ENCODE data around the gene TIGAR. TPM values are rescaled to one million over a fixed set of nuclear protein-coding genes. Genes with fewer than 3 reads are reported as not detected.

The TIGAR gene, protein sequence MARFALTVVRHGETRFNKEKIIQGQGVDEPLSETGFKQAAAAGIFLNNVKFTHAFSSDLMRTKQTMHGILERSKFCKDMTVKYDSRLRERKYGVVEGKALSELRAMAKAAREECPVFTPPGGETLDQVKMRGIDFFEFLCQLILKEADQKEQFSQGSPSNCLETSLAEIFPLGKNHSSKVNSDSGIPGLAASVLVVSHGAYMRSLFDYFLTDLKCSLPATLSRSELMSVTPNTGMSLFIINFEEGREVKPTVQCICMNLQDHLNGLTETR
- 16.5 TPM for total RNA-seq
- long read RNA-seq, transcript TIGAR-201 (6 exons, 2,782 nt) = major isoform, 5 of 5 reads
- long read RNA-seq, partial matches to known transcripts = 0 of 5 reads
- long read RNA-seq, other reads (novel, unspliced or antisense) = 0 of 5 reads

DNA sequence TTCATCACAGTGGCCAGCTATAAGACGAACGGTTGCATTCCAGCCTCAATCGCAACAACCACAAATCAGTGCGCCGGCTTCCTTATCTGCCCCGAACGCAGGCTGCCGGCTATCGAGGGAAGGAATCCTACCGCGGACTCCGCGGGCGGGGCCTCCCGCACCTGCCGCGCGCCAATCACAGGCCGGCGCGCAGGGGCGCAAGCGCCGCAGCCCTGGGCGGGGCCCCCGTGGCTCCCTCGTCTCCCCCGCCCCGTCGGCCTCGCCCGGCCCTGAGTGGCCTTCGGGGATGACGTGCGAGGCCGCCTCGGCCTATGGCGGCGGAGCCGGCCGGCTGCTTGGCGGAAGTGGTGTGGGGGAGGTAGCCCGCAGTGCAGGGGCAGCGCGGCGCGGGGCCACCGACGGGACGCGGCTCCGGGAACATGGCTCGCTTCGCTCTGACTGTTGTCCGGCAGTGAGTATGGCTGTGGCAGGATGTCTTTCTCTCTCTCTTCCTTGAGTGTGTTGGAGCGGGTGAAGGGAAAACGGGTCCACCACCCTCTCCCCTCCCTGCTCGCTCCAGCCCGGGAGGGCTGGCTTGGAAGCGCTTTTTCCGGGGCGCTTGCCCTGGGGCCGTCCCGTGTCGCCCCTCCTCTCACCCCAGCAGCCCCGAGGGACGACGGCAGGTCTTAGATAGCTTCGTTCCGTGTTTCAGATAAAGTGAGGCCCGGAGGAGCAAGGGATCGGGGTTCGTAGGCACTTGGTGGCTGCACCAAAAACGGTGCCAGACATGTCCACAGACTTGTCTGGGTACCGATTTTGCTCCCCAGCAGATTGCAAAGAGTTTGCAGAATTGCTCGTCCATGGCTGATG is at the start of gene TIGAR:
Gene TIGAR, plus strand, starts transcription at position 361 of the 849 bp plus-strand sequence. Its CDS starts 59 bp downstream, at position 420.
- DNase-seq (ENCODE audit: missing footprints) (peak; percentile 98), ATAC-seq (peak; percentile 100)
- intact Hi-C loops (cut with DNase I) = loop anchor here (10.0 kb wide), 1 partner anchor 204 kb away; no protein-coding TSS in a partner anchor

DNA sequence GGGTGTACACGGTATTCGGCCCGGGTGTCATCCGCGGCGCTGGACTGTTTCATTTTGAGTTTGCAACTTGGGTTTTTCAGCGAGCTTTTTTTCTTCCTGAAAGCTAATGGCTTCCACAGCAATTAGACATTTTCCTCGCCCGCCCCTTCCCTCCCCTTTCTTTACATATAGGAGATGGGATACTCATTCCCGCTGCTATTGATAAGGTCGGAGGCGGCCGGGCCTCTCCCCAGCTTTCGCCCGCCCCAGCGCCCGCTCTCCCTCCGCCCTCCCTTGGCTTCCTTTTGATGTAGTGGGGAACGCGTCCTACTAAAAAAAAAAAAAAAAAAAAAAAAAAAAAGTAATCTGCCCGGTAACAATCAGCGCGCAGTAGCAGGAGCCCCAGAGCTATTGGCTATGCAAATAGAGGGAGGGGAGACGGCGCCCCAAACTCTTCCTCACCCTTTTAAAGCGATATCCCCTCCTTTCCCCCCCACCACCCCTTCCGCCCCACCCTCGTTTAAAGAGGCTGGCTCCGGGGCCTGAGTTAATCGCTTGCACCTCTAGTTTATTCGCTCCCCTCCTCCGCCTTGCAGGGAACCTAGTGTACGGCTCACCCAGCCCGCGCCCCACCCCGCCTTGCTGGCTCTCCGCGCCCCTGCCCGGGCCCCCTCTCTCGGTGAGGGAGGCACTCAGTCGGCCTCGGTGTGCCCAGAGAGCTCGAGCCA is 49.1 kb upstream of the TIGAR start:
- ATAC-seq (peak; percentile 57), DNase-seq (ENCODE audit: missing footprints) (peak; percentile 89)
- intact Hi-C loops (cut with DNase I) = loop anchor here (2.0 to 5.0 kb wide), 2 partner anchors 165 to 240 kb away; no protein-coding TSS in a partner anchor

DNA sequence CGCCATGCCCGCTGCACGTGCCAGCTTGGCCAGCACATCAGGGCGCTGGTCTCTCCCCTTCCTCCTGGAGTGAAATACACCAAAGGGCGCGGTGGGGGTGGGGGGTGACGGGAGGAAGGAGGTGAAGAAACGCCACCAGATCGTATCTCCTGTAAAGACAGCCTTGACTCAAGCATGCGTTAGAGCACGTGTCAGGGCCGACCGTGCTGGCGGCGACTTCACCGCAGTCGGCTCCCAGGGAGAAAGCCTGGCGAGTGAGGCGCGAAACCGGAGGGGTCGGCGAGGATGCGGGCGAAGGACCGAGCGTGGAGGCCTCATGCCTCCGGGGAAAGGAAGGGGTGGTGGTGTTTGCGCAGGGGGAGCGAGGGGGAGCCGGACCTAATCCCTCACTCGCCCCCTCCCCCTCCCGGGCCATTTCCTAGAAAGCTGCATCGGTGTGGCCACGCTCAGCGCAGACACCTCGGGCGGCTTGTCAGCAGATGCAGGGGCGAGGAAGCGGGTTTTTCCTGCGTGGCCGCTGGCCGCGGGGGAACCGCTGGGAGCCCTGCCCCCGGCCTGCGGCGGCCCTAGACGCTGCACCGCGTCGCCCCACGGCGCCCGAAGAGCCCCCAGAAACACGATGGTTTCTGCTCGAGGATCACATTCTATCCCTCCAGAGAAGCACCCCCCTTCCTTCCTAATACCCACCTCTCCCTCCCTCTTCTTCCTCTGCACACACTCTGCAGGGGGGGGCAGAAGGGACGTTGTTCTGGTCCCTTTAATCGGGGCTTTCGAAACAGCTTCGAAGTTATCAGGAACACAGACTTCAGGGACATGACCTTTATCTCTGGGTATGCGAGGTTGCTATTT is 48.4 kb upstream of the TIGAR start:
- DNase-seq (ENCODE audit: missing footprints) (peak; percentile 77), ATAC-seq (peak; percentile 5)
- intact Hi-C loops (cut with DNase I) = loop anchor here (2.0 to 5.0 kb wide), 2 partner anchors 166 to 240 kb away; no protein-coding TSS in a partner anchor

DNA sequence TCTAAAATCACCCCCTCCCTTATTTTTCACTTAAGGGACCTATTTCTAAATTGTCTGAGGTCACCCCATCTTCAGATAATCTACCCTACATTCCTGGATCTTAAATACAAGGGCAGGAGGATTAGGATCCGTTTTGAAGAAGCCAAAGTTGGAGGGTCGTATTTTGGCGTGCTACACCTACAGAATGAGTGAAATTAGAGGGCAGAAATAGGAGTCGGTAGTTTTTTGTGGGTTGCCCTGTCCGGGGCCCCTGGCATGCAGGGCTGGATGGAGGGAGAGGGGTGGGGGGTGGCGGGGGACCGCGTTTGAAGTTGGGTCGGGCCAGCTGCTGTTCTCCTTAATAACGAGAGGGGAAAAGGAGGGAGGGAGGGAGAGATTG is 47.8 kb upstream of the TIGAR start:
- intact Hi-C loops (cut with DNase I) = loop anchor here (2.0 to 5.0 kb wide), 2 partner anchors 166 to 241 kb away; no protein-coding TSS in a partner anchor
- DNase-seq (ENCODE audit: missing footprints) (no peak), ATAC-seq (no peak)

DNA sequence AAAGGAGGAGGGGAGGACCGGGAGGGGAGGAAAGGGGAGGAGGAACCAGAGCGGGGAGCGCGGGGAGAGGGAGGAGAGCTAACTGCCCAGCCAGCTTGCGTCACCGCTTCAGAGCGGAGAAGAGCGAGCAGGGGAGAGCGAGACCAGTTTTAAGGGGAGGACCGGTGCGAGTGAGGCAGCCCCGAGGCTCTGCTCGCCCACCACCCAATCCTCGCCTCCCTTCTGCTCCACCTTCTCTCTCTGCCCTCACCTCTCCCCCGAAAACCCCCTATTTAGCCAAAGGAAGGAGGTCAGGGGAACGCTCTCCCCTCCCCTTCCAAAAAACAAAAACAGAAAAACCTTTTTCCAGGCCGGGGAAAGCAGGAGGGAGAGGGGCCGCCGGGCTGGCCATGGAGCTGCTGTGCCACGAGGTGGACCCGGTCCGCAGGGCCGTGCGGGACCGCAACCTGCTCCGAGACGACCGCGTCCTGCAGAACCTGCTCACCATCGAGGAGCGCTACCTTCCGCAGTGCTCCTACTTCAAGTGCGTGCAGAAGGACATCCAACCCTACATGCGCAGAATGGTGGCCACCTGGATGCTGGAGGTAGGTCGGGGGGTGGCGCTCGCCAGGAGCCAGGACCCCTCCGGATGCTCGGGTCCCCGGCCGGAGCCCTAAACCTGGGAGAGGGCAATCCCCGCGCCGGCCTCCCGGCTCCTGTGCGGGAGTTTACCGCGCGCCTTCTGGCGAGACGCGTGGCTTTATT is 47.2 kb upstream of the TIGAR start, which contains the start of gene CCND2:
Gene CCND2, plus strand, starts transcription at position 111 of the 744 bp plus-strand sequence. Its CDS starts 279 bp downstream, at position 390.
- peak; percentile 79 for ATAC-seq

DNA sequence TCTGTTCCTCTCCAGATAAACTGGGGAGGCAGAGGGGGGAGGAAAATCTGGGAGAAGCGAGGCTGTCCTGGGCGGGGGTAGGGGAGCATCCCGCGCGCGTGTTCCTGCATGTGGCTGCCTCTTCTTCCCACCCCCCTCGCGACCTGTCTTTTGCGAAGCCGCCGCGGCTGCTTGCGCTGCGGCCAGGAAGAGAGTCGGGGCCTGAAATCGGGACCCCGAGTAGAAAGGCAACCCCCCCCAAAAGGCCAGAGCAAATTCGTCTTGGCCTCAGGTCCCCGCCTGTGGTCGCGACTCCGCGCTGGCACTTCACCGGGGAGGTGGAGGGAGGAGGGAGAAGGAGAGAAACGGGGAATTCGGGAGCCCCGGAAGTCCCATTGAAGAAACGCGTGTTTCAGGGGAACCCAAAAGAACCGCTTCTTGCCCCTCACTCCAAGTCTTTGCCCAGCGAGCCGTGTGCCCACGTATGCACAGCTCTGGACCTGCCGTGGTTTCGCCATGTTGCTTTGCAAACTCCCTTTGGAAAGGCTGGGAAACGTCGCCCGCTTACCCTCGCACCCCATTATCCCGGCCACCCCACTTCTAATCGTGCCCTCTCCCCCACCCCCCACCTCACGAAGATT is 46.5 kb upstream of the TIGAR start:
- intact Hi-C loops (cut with DNase I) = loop anchor here (5.0 kb wide), 1 partner anchor 242 kb away; no protein-coding TSS in a partner anchor
- DNase-seq (ENCODE audit: missing footprints) (peak; percentile 64), ATAC-seq (no peak)

More for the DNA sequence above, 47.2 kb upstream of the TIGAR start, which contains the start of gene CCND2:
- peak; percentile 94 for DNase-seq (ENCODE audit: missing footprints)
- intact Hi-C loops (cut with DNase I) = loop anchor here (2.0 to 5.0 kb wide), 2 partner anchors 167 to 242 kb away; no protein-coding TSS in a partner anchor

DNA sequence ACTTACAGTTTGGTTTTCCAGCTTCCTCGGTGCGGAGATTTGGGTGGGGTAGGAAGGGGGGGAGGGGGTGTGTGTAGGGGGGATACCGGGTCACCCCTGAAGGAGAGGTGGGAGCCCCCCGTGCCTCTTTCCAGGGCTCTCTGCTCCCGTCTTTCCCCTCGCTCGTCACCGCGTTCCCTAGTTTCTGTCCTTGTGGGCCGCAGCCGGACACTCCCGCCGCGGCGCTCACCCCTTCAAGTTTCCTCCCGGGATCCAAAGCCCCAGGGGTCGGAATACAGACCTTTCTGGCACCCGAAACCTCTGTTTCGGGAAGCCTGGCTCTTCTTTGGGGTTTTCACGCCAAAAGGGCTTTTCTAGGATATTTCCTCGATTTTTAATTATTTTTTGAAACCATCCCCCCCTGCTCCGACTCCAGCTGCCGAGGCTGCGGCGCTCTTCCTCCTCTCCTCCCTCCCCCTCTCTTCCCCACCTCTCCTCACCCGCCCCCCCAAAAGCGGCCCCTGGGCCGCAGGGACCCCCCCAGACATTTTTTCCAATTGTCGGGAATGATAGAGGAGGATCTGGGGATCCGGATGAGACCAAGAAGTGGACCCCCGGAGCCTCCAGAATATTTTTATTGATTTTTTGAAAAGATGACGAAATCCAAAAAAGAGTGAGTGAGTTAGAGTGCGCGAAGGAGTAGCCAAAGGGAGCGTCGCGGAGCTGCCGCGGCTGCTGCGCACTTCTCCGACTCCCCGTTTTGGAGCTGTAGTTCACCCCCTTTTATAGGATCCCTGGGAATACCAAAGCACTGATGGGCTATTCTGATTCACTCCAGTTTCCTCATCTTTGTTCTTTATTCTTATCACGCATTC is 45.8 kb upstream of the TIGAR start:
- ATAC-seq (no peak), DNase-seq (ENCODE audit: missing footprints) (peak; percentile 58)
- intact Hi-C loops (cut with DNase I) = no loop called here

DNA sequence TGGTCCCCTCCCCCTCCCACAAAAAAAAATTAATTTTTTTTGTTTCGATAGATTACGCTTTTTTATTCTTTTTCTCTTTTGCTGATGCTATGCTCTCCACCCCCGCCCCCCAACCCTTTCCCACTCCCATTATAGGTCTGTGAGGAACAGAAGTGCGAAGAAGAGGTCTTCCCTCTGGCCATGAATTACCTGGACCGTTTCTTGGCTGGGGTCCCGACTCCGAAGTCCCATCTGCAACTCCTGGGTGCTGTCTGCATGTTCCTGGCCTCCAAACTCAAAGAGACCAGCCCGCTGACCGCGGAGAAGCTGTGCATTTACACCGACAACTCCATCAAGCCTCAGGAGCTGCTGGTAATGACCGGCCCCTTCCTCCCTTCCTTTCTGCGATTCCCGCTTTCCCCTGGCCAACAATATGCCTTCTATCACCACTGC is 45.1 kb upstream of the TIGAR start:
- ATAC-seq (no peak), DNase-seq (ENCODE audit: missing footprints) (peak; percentile 63)

DNA sequence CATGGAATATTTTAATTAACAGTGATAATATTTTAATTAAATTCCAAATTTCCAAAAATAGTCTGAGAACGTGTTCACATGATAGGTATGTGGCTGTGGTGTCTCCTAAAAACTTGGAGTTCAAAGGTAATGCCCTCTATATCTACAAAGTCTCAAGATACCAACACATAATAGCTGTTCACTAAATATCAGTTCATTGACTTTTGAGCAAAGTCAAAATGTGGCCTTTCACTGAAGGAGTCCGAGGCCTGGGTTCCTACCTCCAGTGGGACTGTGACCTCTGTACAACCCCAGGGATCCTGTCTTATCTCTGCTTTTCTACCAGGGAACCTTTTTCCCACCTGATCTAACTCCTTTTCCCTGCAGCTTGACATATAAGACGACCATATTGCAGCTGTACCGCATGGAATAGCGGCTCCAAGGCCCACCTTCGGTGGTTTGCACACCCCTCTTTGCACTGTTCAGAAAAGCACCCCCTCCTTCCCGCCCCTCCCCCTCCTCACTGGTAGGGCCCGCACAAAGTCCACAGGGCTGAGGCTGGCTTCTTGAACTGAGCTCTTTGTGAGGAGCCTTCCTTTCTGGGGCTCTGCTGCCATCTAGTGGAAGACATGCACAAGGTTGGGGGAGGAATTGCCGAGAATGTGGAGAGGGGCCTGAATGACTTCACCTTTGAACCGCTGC is 44.3 kb upstream of the TIGAR start:
- intact Hi-C loops (cut with DNase I) = loop anchor here (1.0 to 2.0 kb wide), 3 partner anchors 26 to 391 kb away; no protein-coding TSS in a partner anchor
- peak; percentile 89 for DNase-seq (ENCODE audit: missing footprints)

More for the DNA sequence above, 45.1 kb upstream of the TIGAR start:
- intact Hi-C loops (cut with DNase I) = loop anchor here (2.0 kb wide), 1 partner anchor 27 kb away; no protein-coding TSS in a partner anchor

DNA sequence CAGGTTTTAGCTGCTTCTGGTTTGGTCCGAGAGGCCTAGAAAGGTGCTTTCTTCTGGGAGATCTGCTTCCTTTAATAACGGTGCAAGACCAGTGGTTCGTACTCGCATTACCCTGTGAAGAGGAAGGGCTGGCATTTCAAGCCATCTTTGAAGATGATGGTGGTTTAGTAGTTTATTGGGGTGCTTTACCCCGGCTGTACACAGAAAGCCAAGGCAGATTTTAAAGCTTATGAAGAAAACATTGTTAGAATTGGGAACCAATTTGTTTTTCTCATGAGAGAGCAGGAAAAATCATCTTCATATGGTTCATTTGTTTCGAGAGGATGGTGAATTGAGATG is 43.8 kb upstream of the TIGAR start:
- ATAC-seq (no peak), DNase-seq (ENCODE audit: missing footprints) (no peak)
- intact Hi-C loops (cut with DNase I) = loop anchor here (1.0 to 2.0 kb wide), 3 partner anchors 26 to 392 kb away; no protein-coding TSS in a partner anchor

More for the DNA sequence above, 44.3 kb upstream of the TIGAR start:
- peak; percentile 51 for ATAC-seq

DNA sequence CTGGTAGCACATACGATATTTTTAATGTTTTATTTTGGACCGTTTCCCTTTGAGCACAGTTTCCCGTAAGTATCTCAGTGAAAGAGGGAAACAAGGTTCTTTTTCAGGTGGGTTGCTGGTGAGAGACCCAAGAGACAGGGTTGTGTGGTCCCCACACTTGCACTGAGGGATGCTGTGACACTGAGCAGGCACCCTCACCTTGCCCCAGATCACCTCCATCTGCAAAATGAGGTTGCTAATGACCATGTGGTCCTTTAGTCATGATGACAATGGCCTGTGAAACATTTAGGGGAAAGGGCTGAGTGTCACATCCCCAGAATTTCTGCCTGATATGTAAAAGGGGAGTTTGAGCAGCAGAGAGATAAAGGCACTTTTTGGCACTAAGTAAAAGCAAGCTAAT is 43.2 kb upstream of the TIGAR start:
- ATAC-seq = no peak
- intact Hi-C loops (cut with DNase I) = loop anchor here (1.0 to 2.0 kb wide), 3 partner anchors 25 to 393 kb away; no protein-coding TSS in a partner anchor
- no peak for DNase-seq (ENCODE audit: missing footprints)

DNA sequence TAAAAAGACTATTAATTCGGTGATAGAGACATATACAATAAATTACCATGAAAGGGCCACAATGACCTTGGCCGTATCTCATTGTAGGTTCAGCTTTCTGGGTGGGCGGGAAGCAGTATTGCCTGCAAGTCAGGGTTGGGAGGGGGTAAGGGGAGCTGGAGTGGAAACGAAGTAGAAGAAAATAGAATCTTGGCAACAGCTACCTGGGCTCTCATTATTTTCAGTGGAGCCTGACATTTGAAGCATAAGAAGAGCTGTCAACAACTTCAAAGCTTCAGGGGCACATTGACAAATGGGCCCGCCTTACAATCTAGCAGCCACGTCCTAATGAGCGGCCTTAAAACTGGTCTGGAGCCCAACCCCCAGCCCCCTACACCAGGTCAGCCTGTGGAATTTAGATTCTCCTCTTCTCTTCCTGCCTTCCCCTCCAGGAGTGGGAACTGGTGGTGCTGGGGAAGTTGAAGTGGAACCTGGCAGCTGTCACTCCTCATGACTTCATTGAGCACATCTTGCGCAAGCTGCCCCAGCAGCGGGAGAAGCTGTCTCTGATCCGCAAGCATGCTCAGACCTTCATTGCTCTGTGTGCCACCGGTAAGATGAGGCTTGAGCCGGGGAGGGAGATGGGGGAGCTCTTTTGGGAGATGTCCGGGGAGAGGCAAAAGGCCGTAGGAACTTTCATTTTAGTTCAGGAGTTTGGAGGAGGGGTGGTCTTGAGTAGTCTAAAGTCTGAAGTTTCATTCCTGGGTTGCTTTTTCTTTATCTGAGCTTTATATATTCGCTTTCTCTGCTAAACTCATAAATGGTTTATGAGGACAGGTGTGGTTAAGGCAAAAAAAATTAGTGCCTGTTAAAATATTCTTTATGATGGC is 42.5 kb upstream of the TIGAR start:
- peak; percentile 69 for ATAC-seq
- DNase-seq (ENCODE audit: missing footprints) = peak; percentile 91
- intact Hi-C loops (cut with DNase I) = no loop called here

DNA sequence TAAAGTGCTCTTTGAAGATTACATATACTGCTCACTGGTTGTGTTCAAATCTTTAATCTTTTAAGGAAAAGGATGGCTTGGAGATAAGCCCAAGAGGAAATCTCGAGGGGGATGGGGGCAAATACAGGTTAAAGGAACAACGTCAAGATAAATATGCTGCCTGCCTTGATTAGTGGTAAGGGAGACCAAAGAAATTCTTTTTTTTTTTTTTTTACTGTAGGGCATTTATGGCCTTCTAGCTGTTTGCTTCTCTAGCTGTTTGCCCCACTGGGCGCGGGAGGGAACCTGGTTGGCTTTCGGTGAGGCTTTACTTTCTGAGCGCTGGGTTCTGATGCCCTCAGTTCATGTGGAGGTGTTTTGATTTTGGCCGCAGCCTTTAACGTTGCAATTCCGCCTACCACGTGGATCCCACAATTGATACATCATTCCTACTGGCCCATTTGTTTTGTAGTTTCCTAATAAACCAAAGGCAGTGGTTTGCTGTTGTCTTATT is 41.8 kb upstream of the TIGAR start:
- intact Hi-C loops (cut with DNase I) = no loop called here
- DNase-seq (ENCODE audit: missing footprints) = no peak
- ATAC-seq = no peak

Data from Right ventricle myocardium inferior (tissue), 1 donor.